CD4-positive, alpha-beta memory T cell (primary cell): Measurements from ENCODE around the gene RAB26. TPM values are rescaled to one million over a fixed set of nuclear protein-coding genes. Genes with fewer than 3 reads are reported as not detected.

Experiments used
- CTCF ChIA-PET: fragments of 350-600 bp; sonication (Branson Sonifier 250); formaldehyde crosslinking; loops from one replicate; lab custom pipeline; 2021; ENCODE audit warnings: inconsistent platforms; ENCODE audit not compliant: partially characterized antibody; lab: Charles Lee
- POLR2A ChIA-PET: fragments of 350-600 bp; sonication (Branson Sonifier 250); formaldehyde crosslinking; loops from one replicate; lab custom pipeline; 2021; ENCODE audit not compliant: partially characterized antibody; lab: Charles Lee
- DNase-seq, 5 donors: peaks; one replicate each; pipeline versions ENCODE4 v3.0.0 to v3.0.0-alpha.2; 2020 to 2022; ENCODE audit warnings: mixed read lengths in 1 of 5
- H3K27ac ChIP-seq: one replicate; pipeline ENCODE4 v1.7.0; 2013; ENCODE audit warnings: low read depth, low read length
- H3K27me3 ChIP-seq: 2 replicates; pipeline ENCODE4 v1.7.0; 2013; ENCODE audit warnings: mild to moderate bottlenecking, low read length, moderate library complexity; ENCODE audit not compliant: insufficient read depth
- H3K36me3 ChIP-seq: 2 replicates; pipeline ENCODE4 v1.7.0; 2013; ENCODE audit warnings: mild to moderate bottlenecking, low read length, moderate library complexity; ENCODE audit not compliant: insufficient read depth
- H3K4me1 ChIP-seq: 2 replicates; pipeline ENCODE4 v1.7.0; 2013; ENCODE audit warnings: mild to moderate bottlenecking, low read length, moderate library complexity; ENCODE audit not compliant: insufficient read depth
- H3K4me3 ChIP-seq, 2 donors: one replicate each; pipeline ENCODE4 v1.7.0; 2013; ENCODE audit warnings: low read length in 2 of 2, mild to moderate bottlenecking in 1 of 2
- H3K9me3 ChIP-seq, 2 donors: one replicate each; pipeline ENCODE4 v1.7.0; 2013; ENCODE audit warnings: low read length in 2 of 2, control low read depth in 1 of 2; ENCODE audit not compliant: control insufficient read depth in 1 of 2
- H3K27ac Mint-ChIP-seq, 7 donors: one replicate each; pipeline ENCODE4 v1.8.0; 2020 to 2021; ENCODE audit warnings: mixed read lengths in 7 of 7, mild to moderate bottlenecking in 6 of 7, inconsistent platforms in 3 of 7, moderate library complexity in 3 of 7
- H3K27me3 Mint-ChIP-seq, 2 donors: one replicate each; pipeline ENCODE4 v1.8.0; 2020 to 2021; ENCODE audit warnings: mixed read lengths in 2 of 2
- H3K36me3 Mint-ChIP-seq, 2 donors: one replicate each; pipeline ENCODE4 v1.8.0; 2020 to 2021; ENCODE audit warnings: mixed read lengths in 2 of 2, inconsistent platforms in 1 of 2, mild to moderate bottlenecking in 1 of 2
- H3K4me1 Mint-ChIP-seq, 4 donors: one replicate each; pipeline ENCODE4 v1.8.0; 2020 to 2021; ENCODE audit warnings: mixed read lengths in 4 of 4, mild to moderate bottlenecking in 1 of 4
- H3K4me3 Mint-ChIP-seq, 8 donors: one replicate each; pipeline ENCODE4 v1.8.0; 2020 to 2021; ENCODE audit warnings: mixed read lengths in 8 of 8, mild to moderate bottlenecking in 7 of 8, moderate library complexity in 6 of 8, inconsistent platforms in 3 of 8
- H3K9me3 Mint-ChIP-seq, 8 donors: one replicate each; pipeline ENCODE4 v1.8.0; 2020 to 2021; ENCODE audit warnings: mixed read lengths in 8 of 8, mild to moderate bottlenecking in 5 of 8, inconsistent platforms in 3 of 8, moderate library complexity in 1 of 8
- intact Hi-C: fragments of 100-400 bp; cut with micrococcal nuclease; formaldehyde crosslinking; loops from one replicate; pipeline ENCODE4 v1.15.1; 2023
- polyA plus RNA-seq, 2 donors: library from polyadenylated mRNA; unstranded; fragments of 300-500 nt; fragmentation: Illumina TruSeq; gene quantifications; one replicate each; pipeline ENCODE4 v1.2.3, GENCODE V29; 2021
- total RNA-seq, 2 experiments: library from RNA; stranded (reverse); gene quantifications; one replicate each; pipeline ENCODE4 v1.2.3, GENCODE V29; 2021

Gene RAB26
- total and polyA plus RNA-seq, 4 experiments from 2014 or later = 0.44 to 0.77 (median 0.52) TPM; not detected in 1

DNA sequence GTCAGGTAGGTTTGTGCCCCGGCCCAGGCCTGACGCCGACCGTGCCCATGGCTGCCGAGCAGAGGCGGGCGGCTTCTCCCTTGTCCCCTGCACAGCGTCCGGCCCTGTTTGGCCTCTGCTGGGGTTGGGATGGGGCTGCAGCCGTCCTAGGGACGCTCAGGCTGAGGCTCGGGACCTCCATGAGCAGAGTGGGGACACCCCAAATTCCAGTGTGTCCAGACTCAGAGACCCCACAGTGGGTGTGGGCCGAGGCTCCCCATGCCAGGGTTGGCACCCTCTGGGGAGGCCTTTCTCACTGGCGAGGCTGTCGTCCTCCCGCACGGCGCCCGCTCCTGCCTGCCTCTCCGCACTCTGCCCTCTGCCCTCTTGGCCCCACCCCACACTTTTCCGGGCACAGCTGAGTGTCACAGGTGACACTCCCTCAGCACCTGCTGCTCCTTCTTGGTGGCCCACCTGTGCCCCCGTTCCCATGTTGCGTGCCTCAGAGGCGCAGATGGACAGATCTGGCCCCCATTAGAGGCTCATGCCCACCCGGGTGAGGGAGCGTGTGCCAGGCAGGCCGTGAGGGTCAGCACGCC, 23.3 kb downstream of the RAB26 start:
- H3K27ac ChIP-seq = no peak overlapping the region
- no peaks in the 10 kb centered on the region for H3K27me3 ChIP-seq
- intact Hi-C loops = no loop called here
- no peak for DNase-seq
- no peak overlapping the region for H3K4me3 ChIP-seq
- H3K27ac Mint-ChIP-seq = no peak overlapping the region
- no peaks in the 10 kb centered on the region for H3K27me3 Mint-ChIP-seq
- ChIA-PET POLR2A (interaction anchor here (0.9 kb wide), 1 partner anchor 44 kb away, joined by 3 read pairs; no protein-coding TSS in a partner anchor), CTCF (no interaction called here)
- no peaks in the 10 kb centered on the region for H3K4me1 ChIP-seq
- H3K9me3 Mint-ChIP-seq = no peaks in the 10 kb centered on the region
- peaks cover 13% of the 10 kb centered on the region for H3K36me3 ChIP-seq
- H3K9me3 ChIP-seq = no peaks in the 10 kb centered on the region
- peaks cover 0 to 22% of the 10 kb centered on the region in 2 donors for H3K36me3 Mint-ChIP-seq
- H3K4me1 Mint-ChIP-seq = no peaks in the 10 kb centered on the region
- no peak overlapping the region for H3K4me3 Mint-ChIP-seq

DNA sequence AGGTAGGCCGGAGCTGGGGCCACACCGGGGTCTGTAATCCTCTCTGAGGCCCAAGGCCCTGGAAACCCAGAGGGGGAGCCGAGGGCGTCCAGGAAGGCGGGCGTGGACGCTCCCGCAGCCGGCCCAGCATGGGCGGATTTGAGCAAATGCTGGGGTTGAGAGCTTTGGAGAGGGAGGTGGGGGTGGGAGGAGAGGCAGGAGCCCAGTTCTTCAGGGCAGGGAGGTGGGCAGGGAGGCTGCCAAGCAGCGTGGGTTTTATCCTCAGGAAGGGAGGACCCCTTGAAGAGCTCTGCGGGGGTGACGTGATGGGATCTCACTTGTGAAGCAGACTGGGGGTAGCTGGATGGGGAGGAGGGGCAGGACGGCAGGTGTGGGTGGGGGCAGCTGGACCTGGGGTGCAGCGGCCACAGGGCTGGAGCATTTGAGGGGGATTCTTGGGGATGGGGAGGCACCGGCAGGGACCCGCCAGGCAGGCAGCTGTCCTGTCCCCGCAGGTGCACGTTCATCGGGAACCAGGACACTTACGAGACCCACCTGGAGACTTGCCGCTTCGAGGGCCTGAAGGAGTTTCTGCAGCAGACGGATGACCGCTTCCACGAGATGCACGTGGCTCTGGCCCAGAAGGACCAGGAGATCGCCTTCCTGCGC, 24.4 kb downstream of the RAB26 start:
- Mint-ChIP-seq H3K4me3 (no peak overlapping the region), H3K27ac (no peak overlapping the region), H3K4me1 (no peaks in the 10 kb centered on the region), H3K27me3 (no peaks in the 10 kb centered on the region), H3K9me3 (no peaks in the 10 kb centered on the region), H3K36me3 (peaks cover 0 to 22% of the 10 kb centered on the region in 2 donors)
- no peak for DNase-seq
- intact Hi-C loops = no loop called here
- CTCF ChIA-PET = no interaction called here
- H3K9me3 ChIP-seq = no peaks in the 10 kb centered on the region
- no peaks in the 10 kb centered on the region for H3K4me1 ChIP-seq
- H3K27ac ChIP-seq = no peak overlapping the region
- H3K36me3 ChIP-seq = peaks cover 11% of the 10 kb centered on the region
- no peaks in the 10 kb centered on the region for H3K27me3 ChIP-seq
- POLR2A ChIA-PET = interaction anchor here (0.8 to 0.9 kb wide), 2 partner anchors 32 to 43 kb away, joined by 3 to 4 read pairs; partner anchors contain the start of gene MLST8
- no peak overlapping the region for H3K4me3 ChIP-seq

DNA sequence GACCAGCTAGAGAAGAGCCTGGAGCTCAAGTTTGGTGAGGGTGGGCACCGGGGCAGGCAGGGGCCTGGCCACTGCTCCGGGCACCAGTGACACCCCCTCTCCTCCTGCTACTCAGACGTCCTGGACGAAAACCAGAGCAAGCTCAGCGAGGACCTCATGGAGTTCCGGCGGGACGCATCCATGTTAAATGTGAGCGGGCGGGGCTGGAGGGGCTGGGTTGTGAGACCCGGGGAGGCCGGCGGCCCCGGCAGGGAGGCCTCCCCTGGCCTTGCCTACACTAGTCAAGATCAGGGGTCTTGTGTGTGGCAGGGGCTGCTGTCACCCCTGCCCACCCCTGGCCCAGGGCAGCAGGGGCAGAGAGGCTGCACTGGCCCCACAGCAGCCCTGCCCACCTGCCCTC, 24.9 kb downstream of the RAB26 start:
- intact Hi-C loops = no loop called here
- H3K4me3 Mint-ChIP-seq = no peak overlapping the region
- no peaks in the 10 kb centered on the region for H3K9me3 Mint-ChIP-seq
- no peaks in the 10 kb centered on the region for H3K4me1 Mint-ChIP-seq
- no peak overlapping the region for H3K4me3 ChIP-seq
- H3K36me3 Mint-ChIP-seq = peaks cover 0 to 20% of the 10 kb centered on the region in 2 donors
- H3K36me3 ChIP-seq = peaks cover 6% of the 10 kb centered on the region
- ChIA-PET CTCF (no interaction called here), POLR2A (interaction anchor here (0.8 kb wide), 1 partner anchor 32 kb away, joined by 4 read pairs; the partner anchor contains the start of gene MLST8)
- H3K27me3 Mint-ChIP-seq = no peaks in the 10 kb centered on the region
- H3K9me3 ChIP-seq = no peaks in the 10 kb centered on the region
- H3K27ac Mint-ChIP-seq = no peak overlapping the region
- no peaks in the 10 kb centered on the region for H3K4me1 ChIP-seq
- no peak overlapping the region for H3K27ac ChIP-seq
- H3K27me3 ChIP-seq = no peaks in the 10 kb centered on the region
- DNase-seq = no peak

DNA sequence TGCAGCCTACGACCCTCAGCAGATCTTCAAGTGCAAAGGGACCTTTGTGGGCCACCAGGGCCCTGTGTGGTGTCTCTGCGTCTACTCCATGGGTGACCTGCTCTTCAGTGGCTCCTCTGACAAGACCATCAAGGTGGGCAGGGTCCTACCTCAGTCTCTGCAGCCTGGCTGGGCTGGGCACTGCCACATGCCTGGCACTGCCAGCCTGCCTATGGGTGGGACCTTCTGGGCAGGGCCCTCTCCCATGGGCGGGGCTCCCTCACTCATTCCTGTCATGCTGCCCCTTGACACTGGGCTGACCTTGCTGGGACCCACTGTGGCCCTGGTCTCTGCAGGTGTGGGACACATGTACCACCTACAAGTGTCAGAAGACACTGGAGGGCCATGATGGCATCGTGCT, 25.5 kb downstream of the RAB26 start:
- Histone ChIP-seq H3K4me3 (no peak overlapping the region), H3K4me1 (no peaks in the 10 kb centered on the region), H3K27ac (no peak overlapping the region), H3K27me3 (no peaks in the 10 kb centered on the region), H3K9me3 (no peaks in the 10 kb centered on the region), H3K36me3 (peaks cover 4% of the 10 kb centered on the region)
- Mint-ChIP-seq H3K9me3 (no peaks in the 10 kb centered on the region), H3K4me3 (no peak overlapping the region), H3K4me1 (no peaks in the 10 kb centered on the region), H3K36me3 (peaks cover 0 to 19% of the 10 kb centered on the region in 2 donors), H3K27ac (no peak overlapping the region), H3K27me3 (no peaks in the 10 kb centered on the region)
- ChIA-PET CTCF (no interaction called here), POLR2A (no interaction called here)
- intact Hi-C loops = no loop called here
- DNase-seq = no peak

DNA sequence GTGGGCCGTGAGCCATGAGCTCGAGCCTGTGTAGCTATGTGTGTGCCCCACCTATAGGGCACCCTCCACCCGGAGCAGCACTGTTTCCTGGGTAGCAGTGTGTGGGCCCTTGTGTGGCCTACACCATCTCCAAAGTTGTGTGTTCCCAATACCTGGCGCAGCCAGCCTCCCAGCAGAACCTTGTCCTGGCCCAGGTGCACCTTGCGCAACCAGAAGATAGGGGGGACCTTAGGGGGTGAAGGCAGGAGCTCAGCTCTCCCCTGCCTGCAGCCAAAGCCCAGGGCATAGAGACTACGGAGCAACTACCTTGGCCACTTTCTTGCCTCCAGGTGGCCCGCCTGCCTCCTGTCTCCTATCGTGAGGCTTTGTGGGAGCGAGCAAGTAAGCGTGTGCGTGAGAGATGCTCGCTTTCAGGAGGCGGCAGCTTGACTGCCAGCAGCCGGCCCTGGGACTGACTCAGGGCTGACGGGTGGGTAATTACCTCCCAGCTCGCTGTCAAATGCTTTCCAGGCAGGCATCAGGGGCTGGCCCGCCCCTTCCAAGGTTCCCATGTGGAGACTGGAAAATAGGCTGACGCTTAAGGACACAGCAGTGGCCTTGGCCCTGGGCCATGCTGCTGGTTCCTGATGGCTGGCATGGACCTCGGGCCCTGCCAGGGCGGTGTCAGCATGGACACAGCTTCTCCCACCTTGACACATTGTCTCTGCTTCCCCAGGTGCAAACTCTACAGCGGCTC, 26.1 kb downstream of the RAB26 start:
- H3K36me3 Mint-ChIP-seq = peaks cover 0 to 19% of the 10 kb centered on the region in 2 donors
- peaks cover 4% of the 10 kb centered on the region for H3K36me3 ChIP-seq
- H3K4me1 ChIP-seq = no peaks in the 10 kb centered on the region
- no peaks in the 10 kb centered on the region for H3K4me1 Mint-ChIP-seq
- H3K9me3 ChIP-seq = no peaks in the 10 kb centered on the region
- POLR2A ChIA-PET = no interaction called here
- intact Hi-C loops = no loop called here
- H3K27me3 ChIP-seq = no peaks in the 10 kb centered on the region
- no peak for DNase-seq
- no peaks in the 10 kb centered on the region for H3K27me3 Mint-ChIP-seq
- no peak overlapping the region for H3K27ac Mint-ChIP-seq
- no peak overlapping the region for H3K27ac ChIP-seq
- no peak overlapping the region for H3K4me3 Mint-ChIP-seq
- no peak overlapping the region for H3K4me3 ChIP-seq
- no peaks in the 10 kb centered on the region for H3K9me3 Mint-ChIP-seq
- CTCF ChIA-PET = no interaction called here

DNA sequence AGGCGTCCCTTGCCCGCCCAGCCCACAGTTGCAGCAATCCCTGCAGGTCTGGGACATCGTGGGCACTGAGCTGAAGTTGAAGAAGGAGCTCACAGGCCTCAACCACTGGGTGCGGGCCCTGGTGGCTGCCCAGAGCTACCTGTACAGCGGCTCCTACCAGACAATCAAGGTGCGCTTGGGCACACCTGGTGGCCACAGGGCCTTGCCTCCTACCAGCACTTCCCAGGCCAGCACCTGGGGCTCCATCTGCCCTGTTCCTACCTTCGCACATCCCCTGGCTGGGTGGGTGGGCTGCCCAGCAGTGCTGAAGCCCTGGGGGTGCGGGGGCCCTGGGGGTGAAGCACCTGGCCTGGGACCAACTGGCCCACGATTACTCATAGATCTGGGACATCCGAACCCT, 27.0 kb downstream of the RAB26 start:
- DNase-seq = no peak
- no peaks in the 10 kb centered on the region for H3K9me3 ChIP-seq
- Mint-ChIP-seq H3K9me3 (no peaks in the 10 kb centered on the region), H3K27me3 (no peaks in the 10 kb centered on the region), H3K27ac (no peak overlapping the region), H3K4me3 (no peak overlapping the region), H3K4me1 (no peaks in the 10 kb centered on the region), H3K36me3 (peaks cover 0 to 19% of the 10 kb centered on the region in 2 donors)
- peaks cover 4% of the 10 kb centered on the region for H3K36me3 ChIP-seq
- no peak overlapping the region for H3K4me3 ChIP-seq
- intact Hi-C loops = no loop called here
- CTCF ChIA-PET = interaction anchor here (0.8 kb wide), 1 partner anchor 35 kb away, joined by 3 read pairs; no protein-coding TSS in a partner anchor
- H3K27me3 ChIP-seq = no peaks in the 10 kb centered on the region
- POLR2A ChIA-PET = no interaction called here
- H3K4me1 ChIP-seq = no peaks in the 10 kb centered on the region
- no peak overlapping the region for H3K27ac ChIP-seq

DNA sequence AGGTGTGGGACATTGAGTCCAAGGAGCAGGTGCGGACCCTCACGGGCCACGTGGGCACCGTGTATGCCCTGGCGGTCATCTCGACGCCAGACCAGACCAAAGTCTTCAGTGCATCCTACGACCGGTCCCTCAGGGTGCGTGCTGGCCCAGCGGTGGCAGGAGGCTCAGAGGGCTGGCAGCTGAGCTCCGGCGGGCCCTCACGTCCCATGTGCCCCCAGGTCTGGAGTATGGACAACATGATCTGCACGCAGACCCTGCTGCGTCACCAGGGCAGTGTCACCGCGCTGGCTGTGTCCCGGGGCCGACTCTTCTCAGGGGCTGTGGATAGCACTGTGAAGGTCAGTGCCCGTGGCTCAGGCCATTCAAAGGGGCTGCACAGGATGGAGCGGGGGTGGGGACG, 27.6 kb downstream of the RAB26 start:
- Mint-ChIP-seq H3K4me1 (no peaks in the 10 kb centered on the region), H3K4me3 (no peak overlapping the region), H3K27me3 (no peaks in the 10 kb centered on the region), H3K9me3 (no peaks in the 10 kb centered on the region), H3K27ac (no peak overlapping the region), H3K36me3 (peaks cover 0 to 19% of the 10 kb centered on the region in 2 donors)
- intact Hi-C loops = no loop called here
- H3K36me3 ChIP-seq = peaks cover 4% of the 10 kb centered on the region
- no peak overlapping the region for H3K4me3 ChIP-seq
- POLR2A ChIA-PET = no interaction called here
- CTCF ChIA-PET = interaction anchor here (0.6 to 0.8 kb wide), 2 partner anchors 36 to 701 kb away, joined by 3 to 4 read pairs; no protein-coding TSS in a partner anchor
- H3K27me3 ChIP-seq = no peaks in the 10 kb centered on the region
- H3K9me3 ChIP-seq = no peaks in the 10 kb centered on the region
- H3K27ac ChIP-seq = no peak overlapping the region
- no peaks in the 10 kb centered on the region for H3K4me1 ChIP-seq
- DNase-seq = no peak
